ENCODE data around the gene RPRD1B.
"Not testable (repeated sequence)": the region's sequence is repeated elsewhere in the genome, so short reads cannot be mapped to it uniquely, and the experiment has no call there.

Gene RPRD1B

GRCh38 chr20:38076548-38076947 lies 43.0 kb downstream of the RPRD1B start:
- DNase-seq = no peak

- DNase-seq = no peak
Observed at GRCh38 chr20:38078084-38078483, 44.5 kb downstream of the RPRD1B start.

GRCh38 chr20:38079353-38079752 lies 45.8 kb downstream of the RPRD1B start:
- no peak for DNase-seq

GRCh38 chr20:38081575-38081974 lies 48.0 kb downstream of the RPRD1B start:
- no peak for DNase-seq

- DNase-seq = no peak
Observed at GRCh38 chr20:38082894-38083293, 49.3 kb downstream of the RPRD1B start.

- DNase-seq = no peak
Observed at GRCh38 chr20:38083338-38084048, 49.9 kb downstream of the RPRD1B start.

- no peak for DNase-seq
Observed at GRCh38 chr20:38084425-38084951, 50.9 kb downstream of the RPRD1B start.

GRCh38 chr20:38085026-38085425 lies 51.5 kb downstream of the RPRD1B start:
- DNase-seq = no peak

GRCh38 chr20:38089500-38089899 lies 56.0 kb downstream of the RPRD1B start:
- no peak for DNase-seq

- DNase-seq = no peak
Observed at GRCh38 chr20:38090061-38090460, 56.5 kb downstream of the RPRD1B start.

GRCh38 chr20:38091441-38092216 lies 58.1 kb downstream of the RPRD1B start:
- DNase-seq = no peak

GRCh38 chr20:38092260-38092857 lies 58.8 kb downstream of the RPRD1B start:
- DNase-seq = no peak

GRCh38 chr20:38092915-38093314 lies 59.4 kb downstream of the RPRD1B start:
- DNase-seq = no peak

- no peak for DNase-seq
Observed at GRCh38 chr20:38093641-38094077, 60.1 kb downstream of the RPRD1B start.

GRCh38 chr20:38094373-38094891 lies 60.9 kb downstream of the RPRD1B start:
- DNase-seq = peak in 1 of 2 donors; percentile 52

- DNase-seq = no peak
Observed at GRCh38 chr20:38095017-38095686, 61.6 kb downstream of the RPRD1B start.

GRCh38 chr20:38098952-38099351 lies 65.4 kb downstream of the RPRD1B start:
- no peak for DNase-seq

GRCh38 chr20:38102206-38102605 lies 68.7 kb downstream of the RPRD1B start:
- not testable (repeated sequence) for DNase-seq

- no peak for DNase-seq
Observed at GRCh38 chr20:38104285-38104684, 70.7 kb downstream of the RPRD1B start.

- DNase-seq = no peak
Observed at GRCh38 chr20:38106461-38106860, 72.9 kb downstream of the RPRD1B start.

- DNase-seq = not testable (repeated sequence)
Observed at GRCh38 chr20:38107386-38107785, 73.8 kb downstream of the RPRD1B start.

GRCh38 chr20:38107916-38108315 lies 74.4 kb downstream of the RPRD1B start:
- not testable (repeated sequence) for DNase-seq

All from bone marrow (tissue), 2 donors.